ENCODE data around the gene PCDHGC3.

Gene PCDHGC3

DNA sequence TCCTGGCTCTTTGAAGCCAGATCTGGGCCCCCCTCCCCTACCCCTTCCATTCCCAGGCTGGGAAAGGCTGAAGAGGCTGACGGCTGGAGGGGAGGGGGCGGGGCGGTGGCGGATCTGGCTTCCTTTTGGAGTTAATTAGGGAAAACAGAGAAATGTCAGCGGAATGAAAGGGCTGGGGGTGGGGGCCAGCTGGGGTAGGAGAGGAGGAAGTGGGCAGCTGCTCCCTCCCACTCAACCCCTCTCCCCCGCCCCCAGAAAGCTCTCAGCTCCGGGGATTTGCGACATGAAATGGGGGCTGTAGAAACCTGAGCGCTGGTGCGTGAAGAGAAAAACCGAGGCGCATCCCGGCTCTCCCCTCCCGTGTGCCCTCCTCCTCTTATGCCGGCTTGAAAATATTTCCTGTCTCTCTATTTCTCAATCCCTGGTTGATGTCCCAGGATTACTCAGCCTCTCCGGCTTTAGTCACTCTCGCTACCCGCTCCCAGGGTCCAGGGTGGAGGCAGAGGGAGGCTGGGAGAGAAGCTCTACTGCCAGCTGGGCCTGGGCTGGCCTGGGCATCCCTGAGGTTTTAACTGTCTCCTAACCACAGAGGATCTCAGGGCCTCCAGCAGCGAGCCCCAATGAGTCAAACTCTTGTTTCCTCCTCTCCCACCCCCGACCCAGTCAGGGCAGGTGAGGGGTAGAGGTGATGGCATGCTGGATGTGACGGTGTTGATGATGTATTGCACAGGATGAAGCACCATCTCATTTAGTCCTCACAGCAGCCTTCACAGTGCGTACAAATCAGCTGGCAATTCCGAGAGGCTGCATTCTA, 33.2 kb downstream of the PCDHGC3 start:
- peak in 1 of 2 experiments; percentile 65 for DNase-seq

DNA sequence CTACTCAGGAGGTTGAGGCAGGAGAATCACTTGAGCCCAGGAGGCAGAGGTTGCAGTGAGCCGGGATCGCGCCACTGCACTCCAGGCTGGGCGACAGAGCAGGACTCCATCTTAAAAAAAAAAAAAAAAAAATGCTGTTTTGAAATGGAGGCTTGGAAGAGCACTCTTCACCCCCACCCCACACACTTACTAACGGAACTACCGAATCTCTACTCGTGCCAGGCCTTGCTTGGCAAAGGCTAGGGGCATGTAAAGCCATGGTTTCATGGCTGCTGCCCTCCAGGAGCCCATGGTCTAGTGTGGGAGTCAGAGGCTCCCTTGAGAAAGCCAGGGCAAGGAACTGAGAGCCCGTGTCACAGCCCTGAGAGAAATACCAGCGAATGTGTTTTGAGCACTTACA, 34.4 kb downstream of the PCDHGC3 start:
- DNase-seq: no peak

DNA sequence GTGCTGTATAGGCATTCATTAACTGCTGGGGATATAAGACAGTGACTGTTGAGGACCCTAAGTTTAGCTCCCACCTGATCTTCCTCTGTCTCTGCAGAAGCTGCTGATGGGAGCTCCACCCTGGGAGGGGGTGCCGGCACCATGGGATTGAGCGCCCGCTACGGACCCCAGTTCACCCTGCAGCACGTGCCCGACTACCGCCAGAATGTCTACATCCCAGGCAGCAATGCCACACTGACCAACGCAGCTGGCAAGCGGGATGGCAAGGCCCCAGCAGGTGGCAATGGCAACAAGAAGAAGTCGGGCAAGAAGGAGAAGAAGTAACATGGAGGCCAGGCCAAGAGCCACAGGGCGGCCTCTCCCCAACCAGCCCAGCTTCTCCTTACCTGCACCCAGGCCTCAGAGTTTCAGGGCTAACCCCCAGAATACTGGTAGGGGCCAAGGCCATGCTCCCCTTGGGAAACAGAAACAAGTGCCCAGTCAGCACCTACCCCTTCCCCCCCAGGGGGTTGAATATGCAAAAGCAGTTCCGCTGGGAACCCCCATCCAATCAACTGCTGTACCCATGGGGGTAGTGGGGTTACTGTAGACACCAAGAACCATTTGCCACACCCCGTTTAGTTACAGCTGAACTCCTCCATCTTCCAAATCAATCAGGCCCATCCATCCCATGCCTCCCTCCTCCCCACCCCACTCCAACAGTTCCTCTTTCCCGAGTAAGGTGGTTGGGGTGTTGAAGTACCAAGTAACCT, 35.3 kb downstream of the PCDHGC3 start:
- DNase-seq: no peak

DNA sequence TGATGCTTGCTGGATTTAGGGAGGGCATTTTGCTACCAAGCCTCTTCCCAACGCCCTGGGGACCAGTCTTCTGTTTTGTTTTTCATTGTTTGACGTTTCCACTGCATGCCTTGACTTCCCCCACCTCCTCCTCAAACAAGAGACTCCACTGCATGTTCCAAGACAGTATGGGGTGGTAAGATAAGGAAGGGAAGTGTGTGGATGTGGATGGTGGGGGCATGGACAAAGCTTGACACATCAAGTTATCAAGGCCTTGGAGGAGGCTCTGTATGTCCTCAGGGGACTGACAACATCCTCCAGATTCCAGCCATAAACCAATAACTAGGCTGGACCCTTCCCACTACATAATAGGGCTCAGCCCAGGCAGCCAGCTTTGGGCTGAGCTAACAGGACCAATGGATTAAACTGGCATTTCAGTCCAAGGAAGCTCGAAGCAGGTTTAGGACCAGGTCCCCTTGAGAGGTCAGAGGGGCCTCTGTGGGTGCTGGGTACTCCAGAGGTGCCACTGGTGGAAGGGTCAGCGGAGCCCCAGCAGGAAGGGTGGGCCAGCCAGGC, 36.1 kb downstream of the PCDHGC3 start:
- no peak for DNase-seq

DNA sequence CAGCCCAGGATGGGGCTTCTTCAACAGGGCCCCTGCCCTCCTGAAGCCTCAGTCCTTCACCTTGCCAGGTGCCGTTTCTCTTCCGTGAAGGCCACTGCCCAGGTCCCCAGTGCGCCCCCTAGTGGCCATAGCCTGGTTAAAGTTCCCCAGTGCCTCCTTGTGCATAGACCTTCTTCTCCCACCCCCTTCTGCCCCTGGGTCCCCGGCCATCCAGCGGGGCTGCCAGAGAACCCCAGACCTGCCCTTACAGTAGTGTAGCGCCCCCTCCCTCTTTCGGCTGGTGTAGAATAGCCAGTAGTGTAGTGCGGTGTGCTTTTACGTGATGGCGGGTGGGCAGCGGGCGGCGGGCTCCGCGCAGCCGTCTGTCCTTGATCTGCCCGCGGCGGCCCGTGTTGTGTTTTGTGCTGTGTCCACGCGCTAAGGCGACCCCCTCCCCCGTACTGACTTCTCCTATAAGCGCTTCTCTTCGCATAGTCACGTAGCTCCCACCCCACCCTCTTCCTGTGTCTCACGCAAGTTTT, 36.7 kb downstream of the PCDHGC3 start:
- peak in 1 of 2 experiments; percentile 2 for DNase-seq

DNA sequence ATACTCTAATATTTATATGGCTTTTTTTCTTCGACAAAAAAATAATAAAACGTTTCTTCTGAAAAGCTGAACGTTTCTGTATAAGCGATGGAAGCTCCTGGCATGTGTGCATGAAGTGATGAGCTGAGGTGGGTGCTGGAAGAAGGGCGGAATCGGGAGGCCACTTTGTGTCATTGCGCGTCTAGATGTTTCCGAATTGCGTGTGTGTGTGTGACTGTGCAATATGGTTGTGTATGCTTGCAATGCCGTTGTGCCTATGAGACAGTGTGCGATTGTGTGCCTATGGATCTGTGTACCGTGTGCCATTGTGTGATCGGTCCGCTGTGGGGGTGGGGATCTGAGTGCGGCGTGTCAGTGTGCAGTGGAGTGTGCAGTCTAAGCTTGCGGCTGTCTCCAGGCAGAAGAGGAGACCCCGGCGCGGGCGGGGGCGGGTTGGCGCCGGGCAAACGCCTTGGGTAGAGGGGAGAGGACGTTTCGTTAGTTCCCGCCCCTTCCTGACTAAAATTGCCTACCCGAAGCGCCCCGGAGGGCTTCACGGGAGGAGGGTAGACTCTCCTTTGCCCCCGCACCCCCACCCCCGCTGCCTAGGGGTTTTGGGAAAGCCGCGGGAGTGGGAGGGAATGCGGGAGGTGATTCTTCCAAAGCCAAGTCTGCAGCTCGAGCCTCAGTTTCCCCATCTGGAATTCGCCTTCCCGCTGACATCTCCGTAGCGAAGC, 37.3 kb downstream of the PCDHGC3 start:
- DNase-seq: no peak

DNA sequence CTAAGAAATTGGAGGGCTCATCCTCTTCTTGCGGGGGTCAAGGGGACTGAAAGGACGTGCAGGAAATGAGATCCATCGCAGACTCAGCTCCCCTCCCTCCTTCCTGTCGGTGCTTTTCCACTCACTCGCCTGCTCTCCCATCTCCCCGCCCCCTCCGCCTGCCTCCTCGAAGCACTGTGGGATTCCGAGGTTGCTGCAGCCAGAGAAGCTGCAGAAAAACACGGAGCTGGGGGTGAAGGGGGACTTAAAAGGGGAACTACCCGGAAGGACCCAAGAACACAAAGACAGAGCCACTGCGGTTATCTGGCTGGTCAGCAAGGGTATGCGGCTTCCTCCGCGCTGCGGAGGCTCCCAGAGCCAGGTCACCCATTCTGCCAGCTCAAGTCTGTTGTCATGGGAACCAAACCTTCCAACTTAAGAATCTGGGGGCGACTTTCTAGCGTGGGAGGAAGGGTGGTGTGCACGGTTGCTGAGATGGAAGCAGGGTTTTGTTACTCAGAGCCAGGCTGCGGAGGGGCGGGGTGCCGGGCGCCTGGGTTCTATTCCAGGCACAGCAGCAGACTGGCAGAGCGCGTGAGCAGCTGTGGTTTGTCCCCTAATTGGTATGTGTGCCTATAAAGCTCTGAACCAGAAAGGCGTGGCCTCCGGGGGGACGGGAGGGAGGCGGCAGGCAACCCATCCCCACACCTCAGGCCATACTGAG, 38.0 kb downstream of the PCDHGC3 start:
- peak; percentile 68 to 88 for DNase-seq

DNA sequence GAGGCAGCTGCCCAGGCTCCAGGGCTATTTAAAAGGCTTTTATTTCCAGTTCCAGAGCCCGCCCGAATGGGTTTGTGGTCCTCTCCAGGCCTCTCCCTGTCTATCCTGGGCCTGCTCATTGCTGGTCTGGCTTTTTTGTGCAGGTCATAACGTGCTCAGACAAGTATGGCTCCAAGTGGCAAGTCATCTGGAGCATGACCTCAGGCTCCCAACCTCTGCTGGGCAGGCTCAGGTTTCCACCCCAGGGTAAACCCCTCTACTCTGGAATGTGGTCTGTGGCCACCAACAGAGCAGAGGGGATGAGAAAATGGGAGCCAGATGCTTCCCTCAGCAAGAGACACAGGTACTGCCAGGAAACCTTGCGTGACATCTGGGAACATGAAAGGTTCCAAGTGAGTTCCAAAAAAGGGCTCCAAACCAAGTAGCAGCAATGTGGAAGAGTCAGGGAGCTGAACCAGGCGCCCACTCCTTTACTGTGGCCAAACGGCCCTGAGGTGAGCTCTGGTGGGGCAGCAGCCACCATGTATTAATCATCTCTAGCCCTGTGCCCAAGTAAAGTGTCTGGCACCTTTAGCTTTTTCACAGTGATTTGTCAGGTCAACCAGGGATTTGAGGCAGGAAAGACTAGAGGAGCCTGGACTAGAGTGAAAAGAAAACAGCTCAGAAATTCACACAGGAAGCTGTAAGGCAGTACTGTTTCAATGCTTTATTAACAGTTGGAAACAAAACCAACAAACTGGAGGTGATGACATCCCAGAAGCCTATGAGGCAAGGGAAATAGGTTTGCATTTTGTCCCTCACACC, 38.8 kb downstream of the PCDHGC3 start:
- DNase-seq: peak; percentile 68 to 88

DNA sequence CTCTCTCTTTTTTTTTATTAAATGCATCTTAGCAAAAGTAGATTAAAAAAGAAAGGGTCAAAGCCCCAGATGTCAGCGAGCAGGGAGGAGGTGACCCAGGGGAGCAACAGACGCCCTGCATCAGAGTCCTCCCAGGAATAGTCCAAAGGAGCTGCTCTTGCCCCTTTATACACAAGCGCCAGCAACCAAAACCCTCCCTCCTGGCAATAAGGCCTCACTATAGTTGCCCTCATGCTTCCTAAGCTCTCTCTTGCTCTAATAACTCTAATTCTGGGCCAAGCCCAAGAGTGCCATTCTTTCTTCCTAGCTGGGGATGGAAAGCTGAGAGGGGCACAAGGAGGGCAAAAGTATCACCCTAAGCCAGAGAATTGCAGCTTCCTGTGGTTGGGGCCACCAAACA, 39.4 kb downstream of the PCDHGC3 start:
- DNase-seq: peak in 1 of 2 experiments; percentile 9

DNA sequence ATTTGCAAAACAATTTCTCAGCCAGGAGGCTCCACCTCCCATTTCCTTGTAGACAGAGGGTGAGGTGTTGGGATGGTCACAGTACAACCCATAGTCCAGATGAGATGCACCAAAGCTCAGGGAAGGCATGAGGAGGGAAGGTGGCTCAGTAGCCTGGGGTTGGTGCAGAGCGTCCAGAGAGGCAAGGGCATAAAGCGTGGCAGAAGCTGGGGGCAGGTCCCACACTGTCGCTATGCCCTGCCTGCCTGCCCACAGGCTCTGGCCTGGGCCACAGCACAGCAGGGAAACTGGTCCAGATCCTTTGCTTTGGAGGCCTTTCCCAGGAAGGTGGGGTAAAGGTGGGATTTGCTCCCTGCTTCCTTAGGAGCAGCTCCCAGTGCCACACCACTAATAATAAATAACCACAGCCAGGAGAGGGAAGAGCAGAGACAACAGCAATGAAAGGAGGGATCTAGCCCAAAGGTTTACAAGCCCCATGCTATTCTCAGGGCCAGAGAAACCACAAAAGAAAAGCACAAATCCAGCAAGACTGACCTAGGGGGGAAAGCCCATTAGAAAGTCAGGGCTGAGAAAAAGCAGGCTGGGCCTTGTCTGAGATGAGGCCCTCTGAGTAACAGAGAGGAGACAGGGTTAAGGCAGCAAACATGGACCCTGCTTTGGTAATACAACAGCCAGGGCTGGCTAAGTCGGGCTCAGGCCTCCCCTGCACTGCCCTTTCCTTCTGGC, 40.3 kb downstream of the PCDHGC3 start:
- no peak for DNase-seq

DNA sequence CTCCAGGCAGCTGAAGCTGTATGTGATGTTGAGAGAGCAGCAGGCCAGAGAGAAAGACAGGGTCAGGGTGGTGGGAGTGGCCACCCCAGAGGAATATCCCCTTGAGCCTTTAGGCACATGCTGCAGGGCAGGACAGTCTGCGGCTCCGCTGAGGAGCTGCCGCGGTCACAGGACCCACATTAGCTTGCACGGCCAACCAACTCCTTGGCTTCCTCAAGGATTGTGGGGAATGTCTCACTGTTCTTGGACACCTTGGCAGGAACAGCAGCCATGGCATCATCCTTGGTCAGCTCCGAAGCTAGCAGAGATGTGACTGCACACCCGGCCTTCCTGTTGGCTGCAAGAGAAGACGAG, 40.9 kb downstream of the PCDHGC3 start:
- no peak for DNase-seq

DNA sequence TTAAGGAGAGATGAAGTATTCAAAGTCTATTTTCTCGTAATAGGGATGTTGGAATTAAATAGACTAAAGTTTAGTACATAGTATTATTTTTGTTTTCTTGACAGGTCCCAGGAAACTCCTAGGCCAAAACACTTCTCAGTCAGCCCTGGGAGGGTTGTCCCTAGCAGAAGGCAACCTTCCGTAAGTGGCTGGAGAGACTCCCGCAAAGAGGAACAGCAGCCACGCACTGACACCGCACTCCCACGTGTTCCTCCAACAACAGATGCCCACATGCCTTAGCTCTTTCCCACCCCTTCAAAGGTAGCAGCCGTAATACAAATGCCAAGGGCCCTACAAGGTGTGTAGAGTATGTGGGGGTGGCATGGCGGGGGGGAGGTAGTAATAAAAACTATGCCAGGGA, 41.5 kb downstream of the PCDHGC3 start:
- DNase-seq: no peak

DNA sequence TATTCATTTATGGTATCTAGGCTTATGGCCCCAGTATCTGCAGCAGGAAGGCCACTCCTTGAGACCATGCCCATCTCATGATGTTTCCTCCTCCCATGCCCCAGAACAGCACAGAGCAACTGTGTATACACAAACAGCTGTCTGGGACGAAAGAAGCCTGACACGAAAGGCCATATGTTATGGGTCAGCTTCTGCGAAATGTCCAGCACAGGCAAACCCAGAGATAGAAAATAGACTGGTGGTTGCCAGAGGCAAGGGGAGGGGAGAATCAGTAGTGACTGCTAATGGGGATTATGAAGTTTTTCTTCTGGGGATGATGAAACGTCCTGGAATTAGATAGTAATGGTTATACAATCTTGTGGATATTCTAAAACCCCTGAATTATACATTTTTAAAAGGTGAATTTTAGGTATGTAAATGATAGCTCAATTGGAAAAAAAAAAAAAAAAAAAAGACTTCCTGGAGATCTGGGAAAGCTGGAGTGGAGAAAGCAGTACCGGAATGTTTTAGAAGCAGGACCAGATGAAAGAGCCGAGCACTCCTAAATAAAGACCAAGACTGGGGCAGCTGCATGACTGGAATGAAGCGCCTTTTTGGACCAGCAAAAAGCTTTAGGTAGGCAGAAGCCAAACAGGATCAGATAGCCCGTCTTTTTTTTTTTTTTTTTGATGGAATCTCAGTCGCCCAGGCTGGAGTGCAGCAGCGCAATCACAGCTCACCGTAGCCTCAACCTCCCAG, 42.3 kb downstream of the PCDHGC3 start:
- no peak for DNase-seq

DNA sequence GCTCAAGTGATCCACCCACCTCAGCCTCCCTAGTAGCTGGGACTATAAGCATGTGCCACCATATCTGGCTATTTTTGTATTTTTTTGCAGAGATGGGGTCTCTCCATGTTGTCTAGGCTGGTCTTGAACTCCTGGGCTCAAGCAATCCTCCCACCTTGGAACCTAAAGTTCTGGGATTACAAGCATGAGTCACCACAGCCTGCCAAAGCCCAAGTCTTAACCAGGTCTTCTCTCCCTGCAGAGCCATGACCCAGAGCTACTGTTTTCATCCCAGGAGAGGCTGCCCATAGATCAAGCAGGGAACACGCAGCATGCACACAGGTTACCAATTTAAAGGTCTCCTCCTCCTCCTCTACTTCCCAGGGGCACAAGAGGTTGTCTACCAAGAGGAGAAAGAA, 42.9 kb downstream of the PCDHGC3 start:
- DNase-seq: no peak

DNA sequence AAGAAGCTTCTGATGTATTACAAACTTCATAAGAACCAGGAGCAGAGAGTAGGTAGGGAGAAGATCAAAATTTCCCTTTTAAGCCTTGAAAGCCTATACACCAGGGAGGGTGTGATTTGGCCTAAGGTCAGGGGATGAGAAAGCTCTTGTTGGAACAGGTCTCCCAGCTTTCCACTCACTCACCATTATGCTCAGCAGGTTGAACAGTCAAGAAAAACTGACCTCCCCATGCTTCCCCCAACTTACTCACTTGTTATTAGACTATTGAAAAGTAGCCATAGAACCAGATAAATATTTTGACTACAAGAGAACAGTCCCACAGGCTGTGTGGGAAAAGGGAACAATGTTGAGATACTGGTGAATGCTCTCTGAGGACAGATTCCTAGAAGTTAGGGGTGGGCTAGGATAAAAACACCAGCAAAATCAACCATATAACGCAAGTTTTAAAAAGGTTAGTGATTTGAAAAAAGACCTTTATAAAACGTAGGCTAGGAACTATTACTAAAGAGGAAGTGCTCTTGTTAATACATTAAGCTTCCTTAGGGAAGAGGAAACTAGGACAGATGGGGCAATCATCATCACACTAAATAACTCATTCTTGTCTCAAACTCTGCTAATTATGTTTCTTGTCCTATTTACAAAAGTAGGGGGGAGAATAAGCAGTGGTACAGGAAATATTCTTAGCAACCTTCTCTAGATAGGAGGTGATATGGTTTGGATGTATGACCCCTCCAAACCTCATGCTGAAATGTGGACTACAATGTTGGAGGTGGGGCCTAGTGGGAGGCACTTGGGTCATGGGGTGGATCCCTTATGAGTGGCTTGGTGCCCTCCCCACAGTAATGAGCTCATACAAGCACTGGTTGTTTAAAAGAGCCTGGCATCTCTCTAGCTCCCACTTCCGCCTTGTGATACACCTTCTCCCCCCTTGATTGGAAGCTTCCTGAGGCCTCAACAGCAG, 44.1 kb downstream of the PCDHGC3 start:
- no peak for DNase-seq

DNA sequence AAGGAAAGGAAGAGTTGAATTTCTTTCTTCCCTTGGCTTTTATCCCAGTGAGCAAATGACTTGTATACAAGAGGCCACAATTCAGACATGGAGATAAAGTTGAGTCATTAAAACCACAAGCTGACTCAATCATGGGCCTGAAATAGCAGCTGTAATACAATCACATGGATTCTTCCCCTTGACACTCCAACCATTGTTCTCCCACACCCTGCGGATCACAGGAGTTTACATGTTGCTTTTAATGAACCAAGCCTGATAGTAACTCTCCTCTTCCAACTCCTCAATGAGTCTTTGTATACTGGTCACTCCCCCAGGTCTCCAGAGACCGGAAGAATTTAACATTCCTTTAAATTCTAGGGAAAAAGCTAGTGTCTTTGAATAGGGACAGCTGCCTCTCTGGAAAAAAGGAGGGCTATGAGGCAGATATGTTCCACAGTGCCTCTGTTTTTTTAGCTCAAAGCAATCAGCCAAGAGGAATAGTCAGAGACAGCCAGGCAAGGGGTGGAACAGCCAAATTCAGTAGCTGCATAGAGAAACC, 45.5 kb downstream of the PCDHGC3 start:
- peak in 1 of 2 experiments; percentile 61 for DNase-seq

DNA sequence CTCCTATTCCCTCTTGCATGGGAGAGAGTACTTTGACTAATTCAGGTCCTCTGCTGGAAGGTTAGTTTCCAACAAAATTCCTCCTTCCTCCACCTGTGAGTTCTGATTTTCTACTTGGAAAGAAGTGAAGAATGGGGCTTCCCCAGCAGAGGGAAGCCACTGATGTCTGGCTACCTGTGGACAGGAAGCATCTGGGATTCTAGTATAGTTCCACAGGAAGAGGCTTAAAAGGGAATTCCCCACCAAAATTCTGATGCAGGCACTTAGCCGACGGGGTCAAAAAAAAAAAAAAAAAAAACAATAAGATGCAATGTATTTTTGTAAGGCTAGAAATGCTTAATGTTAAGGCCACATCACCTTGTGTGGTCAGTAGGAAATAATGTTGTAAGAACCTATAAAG, 46.5 kb downstream of the PCDHGC3 start:
- no peak for DNase-seq

DNA sequence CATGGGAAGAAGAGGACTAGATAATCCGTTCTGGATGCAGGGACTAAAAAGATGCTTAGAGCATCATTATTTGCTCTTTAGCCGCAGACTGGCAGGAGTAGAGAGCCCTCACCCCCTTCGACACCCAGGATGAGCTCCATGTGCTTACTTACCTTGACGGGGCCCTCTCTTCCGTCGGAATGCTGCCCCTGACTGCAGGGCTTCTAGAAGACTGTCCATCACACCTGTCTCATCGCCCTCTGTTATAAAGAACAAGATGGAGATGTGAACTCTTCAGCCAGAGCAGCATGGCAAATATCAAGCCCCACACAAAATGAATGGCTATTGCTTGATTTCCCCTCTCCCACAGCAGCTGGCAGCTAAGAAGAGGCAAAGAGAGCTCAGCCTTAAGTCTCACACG, 48.2 kb downstream of the PCDHGC3 start:
- no peak for DNase-seq

Measured in NCI-H446 (cell line).